ENCODE measurements around the gene MCAM. TPM values are rescaled to one million over a fixed set of nuclear protein-coding genes. Genes with fewer than 3 reads are reported as not detected.

MCAM gene
- total and polyA plus RNA-seq, 4 donors = 2.2 to 49.6 (median 9.3) TPM

- no peak overlapping the region for H3K4me3 ChIP-seq (ENCODE audit: low read depth in 1 of 3, low read length in 3 of 3)
- no peak overlapping the region for H3K9ac ChIP-seq (ENCODE audit: low read depth in 1 of 2, low read length in 2 of 2)
- no peaks in the 10 kb centered on the region for H3K27me3 ChIP-seq (ENCODE audit: control insufficient read depth in 4 of 4, insufficient read depth in 4 of 4, low read length in 3 of 4)
- peaks cover 3 to 19% (median 16%) of the 10 kb centered on the region in 4 donors for H3K4me1 ChIP-seq (ENCODE audit: control insufficient read depth in 4 of 4, insufficient read depth in 4 of 4, low read length in 3 of 4)
- WGBS = 94% methylated on average over 3 of the region's 3 CpGs
- TF ChIP-seq FOXA1 (IDR thresholded peaks at IDR 0.05) = no peak
- TF ChIP-seq GABPA (IDR thresholded peaks at IDR 0.05 in 1 of 2, conservative IDR thresholded peaks at IDR 0.05 in 1 of 2) = no peak
- TF ChIP-seq EGR1 (IDR thresholded peaks at IDR 0.05; ENCODE audit: low read depth in 2 of 2) = no peak
- no peak for TF ChIP-seq SP1 (IDR thresholded peaks at IDR 0.05)
- no peak for DNase-seq (ENCODE audit: low spot score)
- H3K27ac ChIP-seq (ENCODE audit: low read depth in 1 of 2, low read length in 2 of 2) = no peak overlapping the region
- H3K36me3 ChIP-seq (ENCODE audit: control insufficient read depth in 4 of 4, insufficient read depth in 3 of 4, low read depth in 1 of 4, low read length in 3 of 4) = peaks cover 4 to 34% (median 16%) of the 10 kb centered on the region in 4 donors
- H3K9me3 ChIP-seq (ENCODE audit: control insufficient read depth in 4 of 4, low read length in 3 of 4) = no peaks in the 10 kb centered on the region
These were observed 16.5 kb downstream of the MCAM start for GRCh38 chr11:119300198-119300964.

GRCh38 chr11:119299416-119299815 lies 17.5 kb downstream of the MCAM start:
- Histone ChIP-seq H3K4me1 (ENCODE audit: control insufficient read depth in 4 of 4, insufficient read depth in 4 of 4, low read length in 3 of 4) (peaks cover 3 to 19% (median 16%) of the 10 kb centered on the region in 4 donors), H3K36me3 (ENCODE audit: control insufficient read depth in 4 of 4, insufficient read depth in 3 of 4, low read depth in 1 of 4, low read length in 3 of 4) (peaks cover 4 to 34% (median 16%) of the 10 kb centered on the region in 4 donors), H3K4me3 (ENCODE audit: low read depth in 1 of 3, low read length in 3 of 3) (no peak overlapping the region), H3K27me3 (ENCODE audit: control insufficient read depth in 4 of 4, insufficient read depth in 4 of 4, low read length in 3 of 4) (no peaks in the 10 kb centered on the region), H3K27ac (ENCODE audit: low read depth in 1 of 2, low read length in 2 of 2) (no peak overlapping the region), H3K9ac (ENCODE audit: low read depth in 1 of 2, low read length in 2 of 2) (no peak overlapping the region), H3K9me3 (ENCODE audit: control insufficient read depth in 4 of 4, low read length in 3 of 4) (no peaks in the 10 kb centered on the region)
- TF ChIP-seq GABPA (IDR thresholded peaks at IDR 0.05 in 1 of 2, conservative IDR thresholded peaks at IDR 0.05 in 1 of 2) = no peak
- TF ChIP-seq EGR1 (IDR thresholded peaks at IDR 0.05; ENCODE audit: low read depth in 2 of 2) = no peak
- TF ChIP-seq RAD21 (IDR thresholded peaks at IDR 0.05) = no peak
- TF ChIP-seq HNF4G (IDR thresholded peaks at IDR 0.05) = no peak
- no peak for DNase-seq (ENCODE audit: low spot score)
- 96% methylated on average over 9 of the region's 9 CpGs for WGBS

- DNase-seq (ENCODE audit: low spot score) = no peak
- Histone ChIP-seq H3K27ac (ENCODE audit: low read depth in 1 of 2, low read length in 2 of 2) (no peak overlapping the region), H3K9ac (ENCODE audit: low read depth in 1 of 2, low read length in 2 of 2) (no peak overlapping the region), H3K36me3 (ENCODE audit: control insufficient read depth in 4 of 4, insufficient read depth in 3 of 4, low read depth in 1 of 4, low read length in 3 of 4) (peaks cover 4 to 34% (median 13%) of the 10 kb centered on the region in 4 donors), H3K27me3 (ENCODE audit: control insufficient read depth in 4 of 4, insufficient read depth in 4 of 4, low read length in 3 of 4) (no peaks in the 10 kb centered on the region), H3K9me3 (ENCODE audit: control insufficient read depth in 4 of 4, low read length in 3 of 4) (no peaks in the 10 kb centered on the region), H3K4me3 (ENCODE audit: low read depth in 1 of 3, low read length in 3 of 3) (no peak overlapping the region), H3K4me1 (ENCODE audit: control insufficient read depth in 4 of 4, insufficient read depth in 4 of 4, low read length in 3 of 4) (peaks cover 3 to 19% (median 16%) of the 10 kb centered on the region in 4 donors)
- TF ChIP-seq, protein P1, sequence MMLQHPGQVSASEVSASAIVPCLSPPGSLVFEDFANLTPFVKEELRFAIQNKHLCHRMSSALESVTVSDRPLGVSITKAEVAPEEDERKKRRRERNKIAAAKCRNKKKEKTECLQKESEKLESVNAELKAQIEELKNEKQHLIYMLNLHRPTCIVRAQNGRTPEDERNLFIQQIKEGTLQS (IDR thresholded peaks at IDR 0.05) = no peak
- TF ChIP-seq, protein P2, sequence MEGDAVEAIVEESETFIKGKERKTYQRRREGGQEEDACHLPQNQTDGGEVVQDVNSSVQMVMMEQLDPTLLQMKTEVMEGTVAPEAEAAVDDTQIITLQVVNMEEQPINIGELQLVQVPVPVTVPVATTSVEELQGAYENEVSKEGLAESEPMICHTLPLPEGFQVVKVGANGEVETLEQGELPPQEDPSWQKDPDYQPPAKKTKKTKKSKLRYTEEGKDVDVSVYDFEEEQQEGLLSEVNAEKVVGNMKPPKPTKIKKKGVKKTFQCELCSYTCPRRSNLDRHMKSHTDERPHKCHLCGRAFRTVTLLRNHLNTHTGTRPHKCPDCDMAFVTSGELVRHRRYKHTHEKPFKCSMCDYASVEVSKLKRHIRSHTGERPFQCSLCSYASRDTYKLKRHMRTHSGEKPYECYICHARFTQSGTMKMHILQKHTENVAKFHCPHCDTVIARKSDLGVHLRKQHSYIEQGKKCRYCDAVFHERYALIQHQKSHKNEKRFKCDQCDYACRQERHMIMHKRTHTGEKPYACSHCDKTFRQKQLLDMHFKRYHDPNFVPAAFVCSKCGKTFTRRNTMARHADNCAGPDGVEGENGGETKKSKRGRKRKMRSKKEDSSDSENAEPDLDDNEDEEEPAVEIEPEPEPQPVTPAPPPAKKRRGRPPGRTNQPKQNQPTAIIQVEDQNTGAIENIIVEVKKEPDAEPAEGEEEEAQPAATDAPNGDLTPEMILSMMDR (IDR thresholded peaks at IDR 0.05; ENCODE audit: low read depth, low read length, missing input control) = no peak
- TF ChIP-seq HNF4G (IDR thresholded peaks at IDR 0.05) (no peak), YY1 (IDR thresholded peaks at IDR 0.05) (no peak), SP1 (IDR thresholded peaks at IDR 0.05) (no peak), GABPA (IDR thresholded peaks at IDR 0.05 in 1 of 2, conservative IDR thresholded peaks at IDR 0.05 in 1 of 2) (no peak), FOXA1 (IDR thresholded peaks at IDR 0.05) (no peak), RXRA (IDR thresholded peaks at IDR 0.05) (no peak), JUND (IDR thresholded peaks at IDR 0.05) (no peak), TAF1 (conservative IDR thresholded peaks at IDR 0.05) (no peak), EGR1 (IDR thresholded peaks at IDR 0.05; ENCODE audit: low read depth in 2 of 2) (no peak), NR2F2 (IDR thresholded peaks at IDR 0.05) (no peak), HNF4A (conservative IDR thresholded peaks at IDR 0.05) (no peak), MAX (IDR thresholded peaks at IDR 0.05) (no peak), FOXA2 (IDR thresholded peaks at IDR 0.05) (no peak), RAD21 (IDR thresholded peaks at IDR 0.05) (no peak)
- TF ChIP-seq, protein P3, sequence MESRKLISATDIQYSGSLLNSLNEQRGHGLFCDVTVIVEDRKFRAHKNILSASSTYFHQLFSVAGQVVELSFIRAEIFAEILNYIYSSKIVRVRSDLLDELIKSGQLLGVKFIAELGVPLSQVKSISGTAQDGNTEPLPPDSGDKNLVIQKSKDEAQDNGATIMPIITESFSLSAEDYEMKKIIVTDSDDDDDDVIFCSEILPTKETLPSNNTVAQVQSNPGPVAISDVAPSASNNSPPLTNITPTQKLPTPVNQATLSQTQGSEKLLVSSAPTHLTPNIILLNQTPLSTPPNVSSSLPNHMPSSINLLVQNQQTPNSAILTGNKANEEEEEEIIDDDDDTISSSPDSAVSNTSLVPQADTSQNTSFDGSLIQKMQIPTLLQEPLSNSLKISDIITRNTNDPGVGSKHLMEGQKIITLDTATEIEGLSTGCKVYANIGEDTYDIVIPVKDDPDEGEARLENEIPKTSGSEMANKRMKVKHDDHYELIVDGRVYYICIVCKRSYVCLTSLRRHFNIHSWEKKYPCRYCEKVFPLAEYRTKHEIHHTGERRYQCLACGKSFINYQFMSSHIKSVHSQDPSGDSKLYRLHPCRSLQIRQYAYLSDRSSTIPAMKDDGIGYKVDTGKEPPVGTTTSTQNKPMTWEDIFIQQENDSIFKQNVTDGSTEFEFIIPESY (IDR thresholded peaks at IDR 0.05) = no peak
- TF ChIP-seq, protein P4, sequence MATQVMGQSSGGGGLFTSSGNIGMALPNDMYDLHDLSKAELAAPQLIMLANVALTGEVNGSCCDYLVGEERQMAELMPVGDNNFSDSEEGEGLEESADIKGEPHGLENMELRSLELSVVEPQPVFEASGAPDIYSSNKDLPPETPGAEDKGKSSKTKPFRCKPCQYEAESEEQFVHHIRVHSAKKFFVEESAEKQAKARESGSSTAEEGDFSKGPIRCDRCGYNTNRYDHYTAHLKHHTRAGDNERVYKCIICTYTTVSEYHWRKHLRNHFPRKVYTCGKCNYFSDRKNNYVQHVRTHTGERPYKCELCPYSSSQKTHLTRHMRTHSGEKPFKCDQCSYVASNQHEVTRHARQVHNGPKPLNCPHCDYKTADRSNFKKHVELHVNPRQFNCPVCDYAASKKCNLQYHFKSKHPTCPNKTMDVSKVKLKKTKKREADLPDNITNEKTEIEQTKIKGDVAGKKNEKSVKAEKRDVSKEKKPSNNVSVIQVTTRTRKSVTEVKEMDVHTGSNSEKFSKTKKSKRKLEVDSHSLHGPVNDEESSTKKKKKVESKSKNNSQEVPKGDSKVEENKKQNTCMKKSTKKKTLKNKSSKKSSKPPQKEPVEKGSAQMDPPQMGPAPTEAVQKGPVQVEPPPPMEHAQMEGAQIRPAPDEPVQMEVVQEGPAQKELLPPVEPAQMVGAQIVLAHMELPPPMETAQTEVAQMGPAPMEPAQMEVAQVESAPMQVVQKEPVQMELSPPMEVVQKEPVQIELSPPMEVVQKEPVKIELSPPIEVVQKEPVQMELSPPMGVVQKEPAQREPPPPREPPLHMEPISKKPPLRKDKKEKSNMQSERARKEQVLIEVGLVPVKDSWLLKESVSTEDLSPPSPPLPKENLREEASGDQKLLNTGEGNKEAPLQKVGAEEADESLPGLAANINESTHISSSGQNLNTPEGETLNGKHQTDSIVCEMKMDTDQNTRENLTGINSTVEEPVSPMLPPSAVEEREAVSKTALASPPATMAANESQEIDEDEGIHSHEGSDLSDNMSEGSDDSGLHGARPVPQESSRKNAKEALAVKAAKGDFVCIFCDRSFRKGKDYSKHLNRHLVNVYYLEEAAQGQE (IDR thresholded peaks at IDR 0.05) = no peak
- 91% methylated on average over 2 of the region's 2 CpGs for WGBS
These were observed 18.2 kb downstream of the MCAM start for GRCh38 chr11:119298726-119299125.
